Lower leg skin (tissue), 4 donors: ENCODE results near the gene TNS3. TPM values are rescaled to one million over a fixed set of nuclear protein-coding genes. Genes with fewer than 3 reads are reported as not detected.

Experiments
- DNase-seq, 2 donors: peaks; one replicate each; pipeline ENCODE4 v3.0.0-alpha.2; 2019; ENCODE audit warnings: low spot score in 2 of 2
- H3K4me3 ChIP-seq: fragments of 200-600 bp; sonication (generic); 2 replicates; pipeline ENCODE4 v1.5.1; 2017; ENCODE audit warnings: mild to moderate bottlenecking, low read depth; ENCODE audit not compliant: poor library complexity, severe bottlenecking
- CTCF ChIP-seq, 3 donors: fragments of 450-650 bp; IDR thresholded peaks; one replicate each; pipeline ENCODE4 v1.5.1; 2016; ENCODE audit warnings: antibody characterized with exemption in 3 of 3, mild to moderate bottlenecking in 3 of 3, moderate library complexity in 2 of 3
- POLR2A ChIP-seq, 2 donors: fragments of 450-650 bp; IDR thresholded peaks; one replicate each; pipeline ENCODE4 v1.6.1; 2016 to 2017; ENCODE audit warnings: antibody characterized with exemption in 2 of 2, mild to moderate bottlenecking in 1 of 2, moderate library complexity in 1 of 2
- WGBS, 2 donors: methylation state at CpG; one replicate each; pipeline ENCODE4 v1.1.5; 2018; 5-methylcytosine and 5-hydroxymethylcytosine counted together
- intact Hi-C: fragments of 100-400 bp; cut with DNase I; formaldehyde crosslinking; loops from one replicate; pipeline ENCODE4 v1.15.0; 2023; ENCODE audit warnings: low total_unique reads
- total RNA-seq, 4 donors: library from RNA; depleted of rRNA; stranded (reverse); fragments of >200 nt; gene quantifications; one replicate each; pipeline ENCODE4 v1.1.0, GENCODE V29; 2016

Gene TNS3
- total RNA-seq, 4 donors from 2014 or later = 19.5 to 33.9 (median 25.5) TPM

GRCh38 chr7:47406801-47407129, 175.1 kb downstream of the TNS3 start:
- DNase-seq = peak in 1 of 2 donors; percentile 82
- H3K4me3 ChIP-seq = no peak overlapping the region
- intact Hi-C loops = no loop called here
- WGBS, 2 donors = 42 to 50% methylated on average over 11 of the region's 11 CpGs
- TF ChIP-seq CTCF (IDR thresholded peaks at IDR 0.05) = no peak
- TF ChIP-seq POLR2A (IDR thresholded peaks at IDR 0.05) = no peak

- no peak for TF ChIP-seq CTCF (IDR thresholded peaks at IDR 0.05)
- no peak for TF ChIP-seq POLR2A (IDR thresholded peaks at IDR 0.05)
- 28 to 32% methylated on average over 13 of the region's 13 CpGs for WGBS, 2 donors
Measured at GRCh38 chr7:47405921-47406800, 175.8 kb downstream of the TNS3 start.

GRCh38 chr7:47405286-47405904, 176.5 kb downstream of the TNS3 start:
- no peak overlapping the region for H3K4me3 ChIP-seq
- 40 to 62% methylated on average over 8 of the region's 8 CpGs for WGBS, 2 donors
- intact Hi-C loops = no loop called here
- no peak for DNase-seq
- TF ChIP-seq POLR2A (IDR thresholded peaks at IDR 0.05) (no peak), CTCF (IDR thresholded peaks at IDR 0.05) (no peak)

More at GRCh38 chr7:47405921-47406800, 175.8 kb downstream of the TNS3 start:
- peak in 1 of 2 donors; percentile 95 for DNase-seq
- intact Hi-C loops = no loop called here
- no peak overlapping the region for H3K4me3 ChIP-seq

- TF ChIP-seq POLR2A (IDR thresholded peaks at IDR 0.05) = no peak
- TF ChIP-seq CTCF (IDR thresholded peaks at IDR 0.05) = no peak
- intact Hi-C loops = no loop called here
- no peak overlapping the region for H3K4me3 ChIP-seq
- DNase-seq = peak in 1 of 2 donors; percentile 6
- 82 to 86% methylated on average over 3 of the region's 3 CpGs for WGBS, 2 donors
Measured at GRCh38 chr7:47404010-47404409, 177.9 kb downstream of the TNS3 start.

- H3K4me3 ChIP-seq = no peak overlapping the region
- TF ChIP-seq POLR2A (IDR thresholded peaks at IDR 0.05) (no peak), CTCF (IDR thresholded peaks at IDR 0.05) (no peak)
- 54 to 74% methylated on average over 9 to 15 of the region's 15 CpGs for WGBS, 2 donors
- peak in 1 of 2 donors; percentile 69 for DNase-seq
- intact Hi-C loops = no loop called here
Measured at GRCh38 chr7:47402941-47403866, 178.7 kb downstream of the TNS3 start.
